IMR-90 (cell line): Measurements from ENCODE around the gene RAB9A. TPM values are rescaled to one million over a fixed set of nuclear protein-coding genes. Genes with fewer than 3 reads are reported as not detected.

ENCODE experiments used
- ATAC-seq: fragments of 200-7000 bp; cut with Tn5 transposase; 2 replicates; pipeline ENCODE4 v1.9.1; 2020; ENCODE audit warnings: low read depth, mild to moderate bottlenecking, moderate library complexity
- BruUV-seq: library from RNA; stranded (reverse); fragments of 400-500 nt; replicated peaks from 2 replicates; lab custom pipeline; 2021; lab: Mats Ljungman, UMichigan
- CTCF ChIA-PET: fragments of 300-600 bp; formaldehyde crosslinking; extraction: SDS; loops from one replicate; lab custom pipeline; 2021; ENCODE audit warnings: antibody characterized with exemption; lab: Yijun Ruan, JAX
- POLR2A ChIA-PET: fragments of 300-600 bp; sonication (Branson Sonifier 250); formaldehyde crosslinking; loops from one replicate; lab custom pipeline; 2022; ENCODE audit warnings: antibody characterized with exemption; ENCODE audit not compliant: unreplicated experiment; lab: Charles Lee
- DNase-seq: peaks from one replicate; pipeline ENCODE4 v3.0.0; 2013
- H2AFZ ChIP-seq: replicated peaks from 2 replicates; pipeline ENCODE3; 2013; ENCODE audit warnings: low read length, mild to moderate bottlenecking; ENCODE audit not compliant: poor library complexity
- H2AK5ac ChIP-seq: 2 replicates; pipeline ENCODE4 v1.6.1; 2013; ENCODE audit warnings: low read depth, low read length, inconsistent platforms
- H2AK9ac ChIP-seq: replicated peaks from 2 replicates; pipeline ENCODE3; 2013; ENCODE audit warnings: mild to moderate bottlenecking, low read depth, low read length, moderate library complexity; ENCODE audit not compliant: poor library complexity
- H2BK120ac ChIP-seq: 2 replicates; pipeline ENCODE4 v1.6.1; 2013; ENCODE audit warnings: low read depth, low read length, inconsistent platforms
- H2BK15ac ChIP-seq: 3 replicates; pipeline ENCODE4 v1.6.1; 2013; ENCODE audit warnings: low read depth, low read length, inconsistent platforms
- H2BK20ac ChIP-seq: 2 replicates; pipeline ENCODE4 v1.6.1; 2013; ENCODE audit warnings: low read depth, mild to moderate bottlenecking, inconsistent platforms, low read length, moderate library complexity
- H2BK5ac ChIP-seq: 2 replicates; pipeline ENCODE4 v1.6.1; 2013; ENCODE audit warnings: mild to moderate bottlenecking, low read depth, low read length, inconsistent platforms; ENCODE audit not compliant: poor library complexity, severe bottlenecking
- H3K14ac ChIP-seq: replicated peaks from 2 replicates; pipeline ENCODE4 v1.6.1; 2013; ENCODE audit warnings: low read depth, low read length, inconsistent platforms
- H3K18ac ChIP-seq: 2 replicates; pipeline ENCODE4 v1.6.1; 2013; ENCODE audit warnings: low read depth, low read length, control low read depth
- H3K23ac ChIP-seq: 2 replicates; pipeline ENCODE4 v1.6.1; 2013; ENCODE audit warnings: low read depth, low read length, inconsistent platforms
- H3K27ac ChIP-seq: 2 replicates; pipeline ENCODE4 v1.5.1; 2013; ENCODE audit warnings: mild to moderate bottlenecking, control low read depth, low read length; ENCODE audit not compliant: insufficient read depth
- H3K27me3 ChIP-seq: 2 replicates; pipeline ENCODE4 v1.6.1; 2013; ENCODE audit warnings: low read length; ENCODE audit not compliant: control insufficient read depth, insufficient read depth
- H3K36me3 ChIP-seq: 2 replicates; pipeline ENCODE4 v1.6.1; 2013; ENCODE audit warnings: low read length, mixed read lengths; ENCODE audit not compliant: control insufficient read depth, insufficient read depth
- H3K4ac ChIP-seq: 2 replicates; pipeline ENCODE4 v1.6.1; 2013; ENCODE audit warnings: low read depth, low read length, inconsistent platforms
- H3K4me1 ChIP-seq: 2 replicates; pipeline ENCODE4 v1.6.1; 2013; ENCODE audit warnings: low read length, mixed read lengths; ENCODE audit not compliant: control insufficient read depth, insufficient read depth
- H3K4me2 ChIP-seq: 2 replicates; pipeline ENCODE4 v1.6.1; 2013; ENCODE audit warnings: low read depth, mild to moderate bottlenecking, control low read depth, low read length, moderate library complexity
- H3K4me3 ChIP-seq: 2 replicates; pipeline ENCODE4 v1.5.1; 2013; ENCODE audit warnings: low read depth, mild to moderate bottlenecking, control low read depth, low read length, moderate library complexity; ENCODE audit not compliant: insufficient read depth
- H3K56ac ChIP-seq: 2 replicates; pipeline ENCODE4 v1.6.1; 2013; ENCODE audit warnings: low read length, inconsistent platforms; ENCODE audit not compliant: insufficient read depth; ENCODE audit errors: extremely low read depth
- H3K79me1 ChIP-seq, 2 experiments: 2 replicates each; pipeline ENCODE4 v1.6.1; 2013; ENCODE audit warnings: low read length in 2 of 2, inconsistent platforms in 1 of 2, low read depth in 1 of 2
- H3K9ac ChIP-seq: 2 replicates; pipeline ENCODE4 v1.6.1; 2013; ENCODE audit warnings: low read depth, low read length, control low read depth
- H3K9me1 ChIP-seq: 2 replicates; pipeline ENCODE4 v1.6.1; 2013; ENCODE audit warnings: low read length, inconsistent platforms; ENCODE audit not compliant: insufficient read depth
- H3K9me3 ChIP-seq: 2 replicates; pipeline ENCODE4 v1.6.1; 2013; ENCODE audit warnings: low read length; ENCODE audit not compliant: control insufficient read depth, insufficient read depth
- H4K20me1 ChIP-seq: 2 replicates; pipeline ENCODE4 v1.6.1; 2013; ENCODE audit warnings: low read length, inconsistent platforms; ENCODE audit not compliant: insufficient read depth
- H4K5ac ChIP-seq: 2 replicates; pipeline ENCODE4 v1.6.1; 2013; ENCODE audit warnings: mild to moderate bottlenecking, low read depth, low read length, control low read depth
- H4K8ac ChIP-seq, 2 experiments: 2 replicates each; pipeline ENCODE4 v1.6.1; 2013; ENCODE audit warnings: low read depth in 2 of 2, low read length in 2 of 2, control low read depth in 1 of 2, inconsistent platforms in 1 of 2
- H4K91ac ChIP-seq: 2 replicates; pipeline ENCODE4 v1.6.1; 2013; ENCODE audit warnings: low read depth, low read length, inconsistent platforms; ENCODE audit not compliant: insufficient read depth
- CEBPB ChIP-seq: IDR thresholded peaks from 2 replicates; pipeline ENCODE4 v1.6.1; 2012; ENCODE audit warnings: low read depth, low read length, improper control_type of control experiment
- WGBS, 2 experiments: methylation state at CpG; one replicate each; pipeline versions ENCODE4 v1.1.5 to v1.1.7; 2013; ENCODE audit warnings: missing lambda C conversion rate in 2 of 2; ENCODE audit not compliant: insufficient read length in 1 of 2; ENCODE audit errors: extremely low coverage in 2 of 2; 5-methylcytosine and 5-hydroxymethylcytosine counted together
- dilution Hi-C: fragments of 300-500 bp; cut with HindIII; formaldehyde crosslinking; loops from one replicate; pipeline ENCODE4 v1.14.3; 2018; ENCODE audit warnings: low sequenced_read_pairs; ENCODE audit not compliant: unreplicated experiment
- in situ Hi-C: fragments of 300-500 bp; cut with MboI; formaldehyde crosslinking; loops from 3 replicates; pipeline ENCODE4 v1.14.3; 2019; ENCODE audit warnings: low sequenced_read_pairs, inconsistent platforms, mixed read lengths
- intact Hi-C: fragments of 100-400 bp; cut with micrococcal nuclease; formaldehyde crosslinking; loops from 2 replicates; pipeline ENCODE4 v1.10.0; 2022
- polyA plus RNA-seq, 3 experiments: library from polyadenylated mRNA; depleted of rRNA; stranded (reverse); fragments of >200 nt; gene quantifications; 2 replicates each; pipeline ENCODE4 v1.2.3, GENCODE V29; 2012; ENCODE audit warnings: low replicate concordance in 1 of 3
- total RNA-seq: library from RNA; depleted of rRNA; stranded (reverse); fragments of >200 nt; gene quantifications from 2 replicates; pipeline ENCODE4 v1.2.3, GENCODE V29; 2012
- TF ChIP-seq, protein P1 (sequence below): fragments of 150-350 bp; IDR thresholded peaks from 2 replicates; pipeline ENCODE4 v1.6.1; 2017; ENCODE audit warnings: mild to moderate bottlenecking, antibody characterized with exemption, low read length, low read depth

Gene RAB9A
- total and polyA plus RNA-seq, 2 of the 4 experiments (the other 2 are of a cell fraction), result 15.8 to 22.3 TPM

DNA sequence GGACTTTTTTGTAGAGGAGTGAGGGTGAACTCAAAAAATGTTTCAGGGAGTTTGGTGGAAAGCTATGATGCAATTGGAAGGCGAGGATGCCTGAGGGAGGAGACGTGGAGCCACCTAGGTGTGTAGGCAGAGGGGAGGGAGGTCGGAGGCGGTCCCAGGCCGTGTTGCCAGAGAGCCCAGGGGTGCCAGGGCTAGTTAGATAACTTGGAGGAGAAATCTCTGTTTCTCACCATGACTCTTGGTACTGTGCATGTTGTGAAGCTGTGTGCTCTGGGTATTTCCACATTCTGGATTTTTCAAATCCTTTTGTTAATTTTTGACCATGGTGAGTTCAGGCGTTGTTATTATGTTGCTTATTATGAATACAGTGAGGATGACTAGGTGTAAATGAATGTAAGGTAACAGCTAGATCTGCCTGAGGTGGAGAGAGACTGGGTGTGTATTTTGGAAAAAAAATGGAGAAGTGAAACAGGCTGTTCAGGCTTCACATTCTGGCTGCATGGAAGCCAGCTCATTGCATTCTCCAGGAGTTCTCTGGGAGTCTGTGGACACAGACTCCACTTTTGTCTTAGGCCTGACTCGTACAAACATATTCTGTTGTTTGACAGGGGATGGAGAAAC, 4.5 kb downstream of the RAB9A start:
- no peak overlapping the region for H3K4me3 ChIP-seq
- DNase-seq, result peak; percentile 19
- H3K27ac ChIP-seq, result peak overlapping the region; percentile 5; the same call in 1 of the 2 replicates
- dilution Hi-C loops (no loop called here), intact Hi-C loops (loop anchor here (5.0 kb wide), 1 partner anchor 39 kb away; the partner anchor contains the start of genes OFD1 and TRAPPC2), in situ Hi-C loops (no loop called here)
- H3K79me1 ChIP-seq, result peaks cover 22 to 58% of the 10 kb centered on the region in 2 experiments
- H4K20me1 ChIP-seq, result peaks cover 52% of the 10 kb centered on the region
- H3K9ac ChIP-seq, result no peak overlapping the region
- ChIA-PET CTCF (interaction anchor here (0.5 kb wide), 1 partner anchor 15 kb away, joined by 8 read pairs; no protein-coding TSS in a partner anchor), POLR2A (no interaction called here)
- no peak overlapping the region for H2AK9ac ChIP-seq
- 71% methylated on average over 1 of the region's 7 CpGs; no CpG with 5 or more reads in 1 of the 2 experiments for WGBS, 2 experiments
- H3K18ac ChIP-seq, result no peak overlapping the region
- no peak for ATAC-seq
- H2AK5ac ChIP-seq, result no peak overlapping the region
- no peak overlapping the region for H2BK5ac ChIP-seq
- no peak overlapping the region for H3K56ac ChIP-seq
- H3K9me1 ChIP-seq, result peaks cover 3% of the 10 kb centered on the region; the same call in 1 of the 2 replicates
- no peaks in the 10 kb centered on the region; the same call in 1 of the 2 replicates for H3K27me3 ChIP-seq
- no TSS peak for BruUV-seq
- H3K36me3 ChIP-seq, result peaks cover 2% of the 10 kb centered on the region
- no peak overlapping the region for H2BK120ac ChIP-seq
- H2AFZ ChIP-seq, result no peak overlapping the region
- no peak overlapping the region for H4K8ac ChIP-seq
- H3K4ac ChIP-seq, result no peak overlapping the region
- H3K14ac ChIP-seq, result no peak overlapping the region
- TF ChIP-seq, protein P1, sequence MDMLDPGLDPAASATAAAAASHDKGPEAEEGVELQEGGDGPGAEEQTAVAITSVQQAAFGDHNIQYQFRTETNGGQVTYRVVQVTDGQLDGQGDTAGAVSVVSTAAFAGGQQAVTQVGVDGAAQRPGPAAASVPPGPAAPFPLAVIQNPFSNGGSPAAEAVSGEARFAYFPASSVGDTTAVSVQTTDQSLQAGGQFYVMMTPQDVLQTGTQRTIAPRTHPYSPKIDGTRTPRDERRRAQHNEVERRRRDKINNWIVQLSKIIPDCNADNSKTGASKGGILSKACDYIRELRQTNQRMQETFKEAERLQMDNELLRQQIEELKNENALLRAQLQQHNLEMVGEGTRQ, result no peak
- peak; percentile 34; the same call in 1 of the 2 replicates for TF ChIP-seq CEBPB
- no peak overlapping the region for H3K23ac ChIP-seq
- H2BK15ac ChIP-seq, result no peak overlapping the region
- H3K4me2 ChIP-seq, result peak overlapping the region; percentile 36; the same call in 1 of the 2 replicates
- H3K9me3 ChIP-seq, result no peaks in the 10 kb centered on the region
- H2BK20ac ChIP-seq, result no peak overlapping the region
- H4K91ac ChIP-seq, result no peak overlapping the region
- H4K5ac ChIP-seq, result no peak overlapping the region
- H3K4me1 ChIP-seq, result peaks cover 7% of the 10 kb centered on the region
